H9 (cell line): ENCODE measurements around the gene CMYA5. TPM values are rescaled to one million over a fixed set of nuclear protein-coding genes. Genes with fewer than 3 reads are reported as not detected.

Experiments
- DNase-seq: peaks from one replicate; pipeline ENCODE4 v3.0.0-alpha.2; 2017
- H2AFZ ChIP-seq: one replicate; pipeline ENCODE4 v1.6.1; 2013; ENCODE audit warnings: mild to moderate bottlenecking, low read length, control low read depth, moderate library complexity
- H2AK5ac ChIP-seq: 2 replicates; pipeline ENCODE4 v1.6.1; 2013; ENCODE audit warnings: low read length, control low read depth, mixed read lengths; ENCODE audit not compliant: insufficient read length
- H2BK120ac ChIP-seq: one replicate; pipeline ENCODE4 v1.6.1; 2013; ENCODE audit warnings: low read depth, mild to moderate bottlenecking, low read length, control low read depth, inconsistent platforms; ENCODE audit not compliant: poor library complexity, severe bottlenecking
- H2BK12ac ChIP-seq: 2 replicates; pipeline ENCODE4 v1.6.1; 2013; ENCODE audit warnings: low read length, control low read depth, mixed read lengths, low read depth; ENCODE audit not compliant: insufficient read length
- H2BK15ac ChIP-seq: 2 replicates; pipeline ENCODE4 v1.6.1; 2013; ENCODE audit warnings: low read depth, low read length, control low read depth
- H2BK20ac ChIP-seq: one replicate; pipeline ENCODE4 v1.6.1; 2013; ENCODE audit warnings: low read depth, mild to moderate bottlenecking, low read length, control low read depth, inconsistent platforms; ENCODE audit not compliant: poor library complexity, severe bottlenecking
- H2BK5ac ChIP-seq: 2 replicates; pipeline ENCODE4 v1.6.1; 2013; ENCODE audit warnings: low read length, control low read depth, mixed read lengths; ENCODE audit not compliant: insufficient read length
- H3K14ac ChIP-seq: 2 replicates; pipeline ENCODE4 v1.6.1; 2013; ENCODE audit warnings: low read length, control low read depth; ENCODE audit not compliant: insufficient read depth
- H3K18ac ChIP-seq: 2 replicates; pipeline ENCODE4 v1.6.1; 2013; ENCODE audit warnings: low read depth, mild to moderate bottlenecking, mixed read lengths, low read length, control low read depth; ENCODE audit not compliant: insufficient read length
- H3K23ac ChIP-seq: 2 replicates; pipeline ENCODE4 v1.6.1; 2013; ENCODE audit warnings: low read length, control low read depth, mixed read lengths, low read depth; ENCODE audit not compliant: insufficient read length
- H3K23me2 ChIP-seq: 2 replicates; pipeline ENCODE4 v1.6.1; 2013; ENCODE audit warnings: low read depth, mild to moderate bottlenecking, mixed read lengths, low read length, control low read depth; ENCODE audit not compliant: insufficient read length, poor library complexity, severe bottlenecking
- H3K27ac ChIP-seq: 2 replicates; pipeline ENCODE4 v1.5.1; 2013; ENCODE audit warnings: low read length, control low read depth, mixed read lengths, low read depth; ENCODE audit not compliant: insufficient read length
- H3K27me3 ChIP-seq: 2 replicates; pipeline ENCODE4 v1.6.1; 2013; ENCODE audit warnings: low read length, control low read depth, inconsistent platforms; ENCODE audit not compliant: insufficient read depth
- H3K4ac ChIP-seq: 2 replicates; pipeline ENCODE4 v1.6.1; 2013; ENCODE audit warnings: low read depth, mild to moderate bottlenecking, control low read depth, inconsistent platforms, low read length, moderate library complexity
- H3K4me1 ChIP-seq: 2 replicates; pipeline ENCODE4 v1.6.1; 2013; ENCODE audit warnings: low read length, control low read depth, inconsistent platforms; ENCODE audit not compliant: insufficient read depth
- H3K4me2 ChIP-seq: 2 replicates; pipeline ENCODE4 v1.6.1; 2013; ENCODE audit warnings: low read length, control low read depth, mixed read lengths; ENCODE audit not compliant: insufficient read length, insufficient read depth
- H3K56ac ChIP-seq: 2 replicates; pipeline ENCODE4 v1.6.1; 2013; ENCODE audit warnings: low read depth, mild to moderate bottlenecking, mixed read lengths, low read length, control low read depth; ENCODE audit not compliant: insufficient read length
- H3K79me1 ChIP-seq: 2 replicates; pipeline ENCODE4 v1.6.1; 2013; ENCODE audit warnings: low read depth, mild to moderate bottlenecking, moderate library complexity, low read length, control low read depth, inconsistent platforms; ENCODE audit not compliant: insufficient read depth, poor library complexity, severe bottlenecking
- H3K79me2 ChIP-seq: 2 replicates; pipeline ENCODE4 v1.6.1; 2013; ENCODE audit warnings: low read length, control low read depth, inconsistent platforms; ENCODE audit not compliant: insufficient read depth
- H3K9ac ChIP-seq: 2 replicates; pipeline ENCODE4 v1.6.1; 2013; ENCODE audit warnings: low read length, control low read depth, mixed read lengths; ENCODE audit not compliant: insufficient read length; ENCODE audit errors: extremely low read depth
- H3K9me3 ChIP-seq: one replicate; pipeline ENCODE4 v1.6.1; 2013; ENCODE audit warnings: low read depth, low read length, inconsistent platforms; ENCODE audit not compliant: control insufficient read depth
- H3T11ph ChIP-seq: one replicate; pipeline ENCODE4 v1.6.1; 2013; ENCODE audit warnings: mild to moderate bottlenecking, low read length, control low read depth, inconsistent platforms
- H4K20me1 ChIP-seq: one replicate; pipeline ENCODE4 v1.6.1; 2013; ENCODE audit not compliant: control insufficient read depth, insufficient read length, insufficient read depth
- H4K5ac ChIP-seq: 2 replicates; pipeline ENCODE4 v1.6.1; 2013; ENCODE audit warnings: low read depth, mild to moderate bottlenecking, mixed read lengths, low read length, control low read depth; ENCODE audit not compliant: insufficient read length
- H4K8ac ChIP-seq: replicated peaks from 2 replicates; pipeline ENCODE4 v1.6.1; 2013; ENCODE audit warnings: low read length, control low read depth, mixed read lengths, low read depth; ENCODE audit not compliant: insufficient read length
- H4K91ac ChIP-seq: 2 replicates; pipeline ENCODE4 v1.6.1; 2013; ENCODE audit warnings: low read depth, mild to moderate bottlenecking, moderate library complexity, mixed read lengths, low read length, control low read depth; ENCODE audit not compliant: insufficient read length
- H3K27ac Mint-ChIP-seq, 3 experiments: 2 replicates in 2 of 3; 3 replicates in 1 of 3; pipeline ENCODE4 v1.8.0; 2020 to 2021; ENCODE audit warnings: mixed read lengths in 3 of 3, mild to moderate bottlenecking in 1 of 3, moderate library complexity in 1 of 3
- H3K27me3 Mint-ChIP-seq: 2 replicates; pipeline ENCODE4 v1.8.0; 2021; ENCODE audit warnings: low read depth, mild to moderate bottlenecking, moderate library complexity, mixed read lengths
- H3K36me3 Mint-ChIP-seq, 3 experiments: 2 replicates in 2 of 3; 3 replicates in 1 of 3; pipeline ENCODE4 v1.8.0; 2020 to 2021; ENCODE audit warnings: low read depth in 3 of 3, mixed read lengths in 3 of 3; ENCODE audit not compliant: insufficient read depth in 1 of 3
- H3K4me1 Mint-ChIP-seq, 2 experiments: 2 replicates each; pipeline ENCODE4 v1.8.0; 2020; ENCODE audit warnings: mixed read lengths in 2 of 2
- H3K4me3 Mint-ChIP-seq, 2 experiments: 2 replicates in 1 of 2; 3 replicates in 1 of 2; pipeline ENCODE4 v1.8.0; 2020 to 2021; ENCODE audit warnings: mild to moderate bottlenecking in 2 of 2, mixed read lengths in 2 of 2, moderate library complexity in 1 of 2
- H3K9me3 Mint-ChIP-seq, 2 experiments: 2 replicates in 1 of 2; 3 replicates in 1 of 2; pipeline ENCODE4 v1.8.0; 2020; ENCODE audit warnings: mild to moderate bottlenecking in 2 of 2, mixed read lengths in 2 of 2, moderate library complexity in 1 of 2
- WGBS: extraction: QIAGEN DNeasy Blood & Tissue Kit; methylation state at CpG from one replicate; pipeline ENCODE4 v1.1.7; 2013; ENCODE audit warnings: missing lambda C conversion rate, low lambda C conversion rate, mixed read lengths; ENCODE audit not compliant: insufficient read length; ENCODE audit errors: extremely low coverage; 5-methylcytosine and 5-hydroxymethylcytosine counted together
- total RNA-seq: library from RNA; stranded (reverse); gene quantifications from 2 replicates; pipeline ENCODE4 v1.2.1, GENCODE V29; 2021
- TF ChIP-seq, protein P1 (sequence below): fragments of 200-600 bp; sonication (generic); conservative IDR thresholded peaks from 3 replicates; pipeline ENCODE4 v1.8.0; 2021; ENCODE audit warnings: antibody characterized with exemption, mild to moderate bottlenecking

CMYA5 gene
- total RNA-seq, 1 experiment from 2014 or later = 1.8 TPM

DNA sequence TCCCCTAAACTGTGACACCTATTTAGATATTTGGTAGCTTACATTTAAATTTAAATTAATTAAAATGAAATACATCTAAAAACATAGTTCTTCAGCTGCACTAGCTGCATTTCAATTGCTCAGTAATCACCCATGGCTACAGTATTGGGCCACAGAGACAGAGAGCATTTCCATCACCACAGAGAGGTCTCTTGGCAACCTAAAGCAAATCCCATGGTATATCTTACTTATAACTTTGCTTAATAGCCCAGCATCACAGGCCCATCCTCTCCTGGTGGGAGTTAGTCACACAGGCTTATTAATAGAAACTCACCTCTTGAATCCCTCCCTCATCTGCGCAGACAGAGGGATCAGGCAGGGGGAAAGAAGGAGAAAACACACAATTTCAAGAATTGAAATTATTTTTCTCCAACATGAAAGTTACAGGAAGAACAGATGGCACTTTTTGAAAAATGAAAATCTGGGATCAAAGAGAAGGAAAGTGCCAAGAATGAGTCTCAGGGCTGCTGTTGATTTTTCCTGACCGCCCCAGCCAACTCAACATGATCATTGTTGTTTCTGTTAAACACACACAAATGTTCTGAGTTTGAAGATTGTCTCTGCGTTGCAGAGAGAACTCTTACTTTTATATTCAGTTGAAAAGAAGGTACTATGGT is 144.6 kb downstream of the CMYA5 start:
- no peak overlapping the region for H3K14ac ChIP-seq
- WGBS = no CpG with 5 or more reads among the region's 3 CpGs
- H3K23me2 ChIP-seq = no peaks in the 10 kb centered on the region
- no peak overlapping the region for H3T11ph ChIP-seq
- no peak overlapping the region for H3K9ac ChIP-seq
- no peak overlapping the region for H3K4ac ChIP-seq
- H4K20me1 ChIP-seq = no peaks in the 10 kb centered on the region
- DNase-seq = no peak
- H3K27me3 ChIP-seq = no peaks in the 10 kb centered on the region
- H2BK12ac ChIP-seq = no peak overlapping the region
- no peaks in the 10 kb centered on the region for H3K79me2 ChIP-seq
- Mint-ChIP-seq H3K9me3 (no peaks in the 10 kb centered on the region), H3K36me3 (no peaks in the 10 kb centered on the region), H3K27me3 (no peaks in the 10 kb centered on the region; the same call in 1 of the 2 replicates), H3K4me3 (no peak overlapping the region), H3K4me1 (no peaks in the 10 kb centered on the region), H3K27ac (no peak overlapping the region)
- H2BK120ac ChIP-seq = no peak overlapping the region
- H3K9me3 ChIP-seq = no peaks in the 10 kb centered on the region
- no peak overlapping the region for H3K18ac ChIP-seq
- H4K5ac ChIP-seq = no peak overlapping the region
- no peak overlapping the region for H2AFZ ChIP-seq
- no peak overlapping the region for H3K4me2 ChIP-seq
- no peak overlapping the region for H3K27ac ChIP-seq
- no peaks in the 10 kb centered on the region for H3K79me1 ChIP-seq
- H4K8ac ChIP-seq = no peak overlapping the region
- no peak overlapping the region for H2BK5ac ChIP-seq
- no peaks in the 10 kb centered on the region for H3K4me1 ChIP-seq
- H3K56ac ChIP-seq = no peak overlapping the region
- H2BK15ac ChIP-seq = no peak overlapping the region
- no peak overlapping the region for H2BK20ac ChIP-seq
- H4K91ac ChIP-seq = no peak overlapping the region
- H3K23ac ChIP-seq = no peak overlapping the region
- TF ChIP-seq, protein P1, sequence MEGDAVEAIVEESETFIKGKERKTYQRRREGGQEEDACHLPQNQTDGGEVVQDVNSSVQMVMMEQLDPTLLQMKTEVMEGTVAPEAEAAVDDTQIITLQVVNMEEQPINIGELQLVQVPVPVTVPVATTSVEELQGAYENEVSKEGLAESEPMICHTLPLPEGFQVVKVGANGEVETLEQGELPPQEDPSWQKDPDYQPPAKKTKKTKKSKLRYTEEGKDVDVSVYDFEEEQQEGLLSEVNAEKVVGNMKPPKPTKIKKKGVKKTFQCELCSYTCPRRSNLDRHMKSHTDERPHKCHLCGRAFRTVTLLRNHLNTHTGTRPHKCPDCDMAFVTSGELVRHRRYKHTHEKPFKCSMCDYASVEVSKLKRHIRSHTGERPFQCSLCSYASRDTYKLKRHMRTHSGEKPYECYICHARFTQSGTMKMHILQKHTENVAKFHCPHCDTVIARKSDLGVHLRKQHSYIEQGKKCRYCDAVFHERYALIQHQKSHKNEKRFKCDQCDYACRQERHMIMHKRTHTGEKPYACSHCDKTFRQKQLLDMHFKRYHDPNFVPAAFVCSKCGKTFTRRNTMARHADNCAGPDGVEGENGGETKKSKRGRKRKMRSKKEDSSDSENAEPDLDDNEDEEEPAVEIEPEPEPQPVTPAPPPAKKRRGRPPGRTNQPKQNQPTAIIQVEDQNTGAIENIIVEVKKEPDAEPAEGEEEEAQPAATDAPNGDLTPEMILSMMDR = no peak
- no peak overlapping the region for H2AK5ac ChIP-seq
